Measurements from ENCODE around the gene RPN1. TPM values are rescaled to one million over a fixed set of nuclear protein-coding genes. Genes with fewer than 3 reads are reported as not detected.
"Not testable (repeated sequence)": the region's sequence is repeated elsewhere in the genome, so short reads cannot be mapped to it uniquely, and the experiment has no call there.

RPN1 gene
- polyA plus RNA-seq, 4 donors = 43.2 to 270 (median 140) TPM

GRCh38 chr3:128603313-128603712, 47.3 kb downstream of the RPN1 start:
- Histone ChIP-seq H3K4me3 (ENCODE audit: low read depth in 1 of 3, low read length in 3 of 3) (no peak overlapping the region), H3K4me1 (ENCODE audit: control insufficient read depth in 3 of 3, insufficient read depth in 2 of 3, low read depth in 1 of 3, low read length in 2 of 3) (peaks cover 0 to 6% (median 0%) of the 10 kb centered on the region in 3 donors), H3K27me3 (ENCODE audit: control insufficient read depth in 3 of 3, insufficient read depth in 3 of 3, low read length in 3 of 3) (peaks cover 0 to 3% (median 0%) of the 10 kb centered on the region in 3 donors), H3K27ac (ENCODE audit: low read depth in 1 of 3, low read length in 2 of 3) (no peak overlapping the region), H3K36me3 (ENCODE audit: control insufficient read depth in 3 of 3, insufficient read depth in 2 of 3, low read depth in 1 of 3, low read length in 3 of 3) (no peaks in the 10 kb centered on the region), H3K9me3 (ENCODE audit: control insufficient read depth in 2 of 2, insufficient read depth in 1 of 2, low read depth in 1 of 2, low read length in 1 of 2) (no peaks in the 10 kb centered on the region)
- DNase-seq = no peak
- 88 to 93% (median 90%) methylated on average over 8 of the region's 8 CpGs for WGBS, 3 donors
- no peak for FAIRE-seq

- H3K4me1 ChIP-seq (ENCODE audit: control insufficient read depth in 3 of 3, insufficient read depth in 2 of 3, low read depth in 1 of 3, low read length in 2 of 3) = no peaks in the 10 kb centered on the region
- DNase-seq (no peak), FAIRE-seq (no peak)
- H3K27ac ChIP-seq (ENCODE audit: low read depth in 1 of 3, low read length in 2 of 3) = no peak overlapping the region
- no peaks in the 10 kb centered on the region for H3K9me3 ChIP-seq (ENCODE audit: control insufficient read depth in 2 of 2, insufficient read depth in 1 of 2, low read depth in 1 of 2, low read length in 1 of 2)
- H3K36me3 ChIP-seq (ENCODE audit: control insufficient read depth in 3 of 3, insufficient read depth in 2 of 3, low read depth in 1 of 3, low read length in 3 of 3) = no peaks in the 10 kb centered on the region
- no peaks in the 10 kb centered on the region for H3K27me3 ChIP-seq (ENCODE audit: control insufficient read depth in 3 of 3, insufficient read depth in 3 of 3, low read length in 3 of 3)
- 77 to 83% (median 81%) methylated on average over 18 of the region's 18 CpGs for WGBS, 3 donors
- H3K4me3 ChIP-seq (ENCODE audit: low read depth in 1 of 3, low read length in 3 of 3) = no peak overlapping the region
Observed at GRCh38 chr3:128598884-128599664, 51.5 kb downstream of the RPN1 start.

GRCh38 chr3:128597900-128598299, 52.7 kb downstream of the RPN1 start:
- no peak overlapping the region for H3K27ac ChIP-seq (ENCODE audit: low read depth in 1 of 3, low read length in 2 of 3)
- H3K9me3 ChIP-seq (ENCODE audit: control insufficient read depth in 2 of 2, insufficient read depth in 1 of 2, low read depth in 1 of 2, low read length in 1 of 2) = no peaks in the 10 kb centered on the region
- no peak for DNase-seq
- 77 to 89% (median 79%) methylated on average over 6 of the region's 6 CpGs for WGBS, 3 donors
- H3K36me3 ChIP-seq (ENCODE audit: control insufficient read depth in 3 of 3, insufficient read depth in 2 of 3, low read depth in 1 of 3, low read length in 3 of 3) = no peaks in the 10 kb centered on the region
- no peaks in the 10 kb centered on the region for H3K4me1 ChIP-seq (ENCODE audit: control insufficient read depth in 3 of 3, insufficient read depth in 2 of 3, low read depth in 1 of 3, low read length in 2 of 3)
- FAIRE-seq = no peak
- H3K4me3 ChIP-seq (ENCODE audit: low read depth in 1 of 3, low read length in 3 of 3) = no peak overlapping the region
- no peaks in the 10 kb centered on the region for H3K27me3 ChIP-seq (ENCODE audit: control insufficient read depth in 3 of 3, insufficient read depth in 3 of 3, low read length in 3 of 3)

GRCh38 chr3:128592864-128593263, 57.8 kb downstream of the RPN1 start:
- Histone ChIP-seq H3K27ac (ENCODE audit: low read depth in 1 of 3, low read length in 2 of 3) (no peak overlapping the region), H3K4me1 (ENCODE audit: control insufficient read depth in 3 of 3, insufficient read depth in 2 of 3, low read depth in 1 of 3, low read length in 2 of 3) (no peaks in the 10 kb centered on the region), H3K27me3 (ENCODE audit: control insufficient read depth in 3 of 3, insufficient read depth in 3 of 3, low read length in 3 of 3) (no peaks in the 10 kb centered on the region), H3K9me3 (ENCODE audit: control insufficient read depth in 2 of 2, insufficient read depth in 1 of 2, low read depth in 1 of 2, low read length in 1 of 2) (no peaks in the 10 kb centered on the region), H3K36me3 (ENCODE audit: control insufficient read depth in 3 of 3, insufficient read depth in 2 of 3, low read depth in 1 of 3, low read length in 3 of 3) (no peaks in the 10 kb centered on the region), H3K4me3 (ENCODE audit: low read depth in 1 of 3, low read length in 3 of 3) (no peak overlapping the region)
- WGBS, 3 donors = 85 to 88% (median 86%) methylated on average over 4 of the region's 4 CpGs
- no peak for FAIRE-seq
- no peak for DNase-seq

- no peaks in the 10 kb centered on the region for H3K9me3 ChIP-seq (ENCODE audit: control insufficient read depth in 2 of 2, insufficient read depth in 1 of 2, low read depth in 1 of 2, low read length in 1 of 2)
- H3K27me3 ChIP-seq (ENCODE audit: control insufficient read depth in 3 of 3, insufficient read depth in 3 of 3, low read length in 3 of 3) = peaks cover 0 to 3% (median 0%) of the 10 kb centered on the region in 3 donors
- H3K27ac ChIP-seq (ENCODE audit: low read depth in 1 of 3, low read length in 2 of 3) = no peak overlapping the region
- FAIRE-seq (no peak), DNase-seq (no peak)
- H3K4me3 ChIP-seq (ENCODE audit: low read depth in 1 of 3, low read length in 3 of 3) = no peak overlapping the region
- no peaks in the 10 kb centered on the region for H3K36me3 ChIP-seq (ENCODE audit: control insufficient read depth in 3 of 3, insufficient read depth in 2 of 3, low read depth in 1 of 3, low read length in 3 of 3)
- H3K4me1 ChIP-seq (ENCODE audit: control insufficient read depth in 3 of 3, insufficient read depth in 2 of 3, low read depth in 1 of 3, low read length in 2 of 3) = no peaks in the 10 kb centered on the region
- WGBS, 3 donors = 53 to 69% (median 67%) methylated on average over 5 of the region's 5 CpGs
Observed at GRCh38 chr3:128591738-128592426, 58.7 kb downstream of the RPN1 start.

- H3K27ac ChIP-seq (ENCODE audit: low read depth in 1 of 3, low read length in 2 of 3) = no peak overlapping the region
- 81 to 86% (median 86%) methylated on average over 8 of the region's 8 CpGs for WGBS, 3 donors
- no peak overlapping the region for H3K4me3 ChIP-seq (ENCODE audit: low read depth in 1 of 3, low read length in 3 of 3)
- no peak for FAIRE-seq
- peak in 1 of 2 donors; percentile 20 for DNase-seq
- H3K27me3 ChIP-seq (ENCODE audit: control insufficient read depth in 3 of 3, insufficient read depth in 3 of 3, low read length in 3 of 3) = peaks cover 0 to 3% (median 0%) of the 10 kb centered on the region in 3 donors
- H3K4me1 ChIP-seq (ENCODE audit: control insufficient read depth in 3 of 3, insufficient read depth in 2 of 3, low read depth in 1 of 3, low read length in 2 of 3) = no peaks in the 10 kb centered on the region
- no peaks in the 10 kb centered on the region for H3K36me3 ChIP-seq (ENCODE audit: control insufficient read depth in 3 of 3, insufficient read depth in 2 of 3, low read depth in 1 of 3, low read length in 3 of 3)
- no peaks in the 10 kb centered on the region for H3K9me3 ChIP-seq (ENCODE audit: control insufficient read depth in 2 of 2, insufficient read depth in 1 of 2, low read depth in 1 of 2, low read length in 1 of 2)
Observed at GRCh38 chr3:128590948-128591347, 59.7 kb downstream of the RPN1 start.

GRCh38 chr3:128589985-128590384, 60.6 kb downstream of the RPN1 start:
- not testable (repeated sequence) for DNase-seq; H3K9me3 ChIP-seq (ENCODE audit: control insufficient read depth in 2 of 2, insufficient read depth in 1 of 2, low read depth in 1 of 2, low read length in 1 of 2); H3K27me3 ChIP-seq (ENCODE audit: control insufficient read depth in 3 of 3, insufficient read depth in 3 of 3, low read length in 3 of 3); H3K4me3 ChIP-seq (ENCODE audit: low read depth in 1 of 3, low read length in 3 of 3); H3K27ac ChIP-seq (ENCODE audit: low read depth in 1 of 3, low read length in 2 of 3); H3K4me1 ChIP-seq (ENCODE audit: control insufficient read depth in 3 of 3, insufficient read depth in 2 of 3, low read depth in 1 of 3, low read length in 2 of 3); FAIRE-seq; H3K36me3 ChIP-seq (ENCODE audit: control insufficient read depth in 3 of 3, insufficient read depth in 2 of 3, low read depth in 1 of 3, low read length in 3 of 3)
- 7 to 51% (median 38%) methylated on average over 1 of the region's 1 CpG for WGBS, 3 donors

- Histone ChIP-seq H3K36me3 (ENCODE audit: control insufficient read depth in 3 of 3, insufficient read depth in 2 of 3, low read depth in 1 of 3, low read length in 3 of 3) (no peaks in the 10 kb centered on the region), H3K27ac (ENCODE audit: low read depth in 1 of 3, low read length in 2 of 3) (no peak overlapping the region), H3K4me1 (ENCODE audit: control insufficient read depth in 3 of 3, insufficient read depth in 2 of 3, low read depth in 1 of 3, low read length in 2 of 3) (no peaks in the 10 kb centered on the region), H3K27me3 (ENCODE audit: control insufficient read depth in 3 of 3, insufficient read depth in 3 of 3, low read length in 3 of 3) (peaks cover 0 to 17% (median 0%) of the 10 kb centered on the region in 3 donors), H3K4me3 (ENCODE audit: low read depth in 1 of 3, low read length in 3 of 3) (no peak overlapping the region), H3K9me3 (ENCODE audit: control insufficient read depth in 2 of 2, insufficient read depth in 1 of 2, low read depth in 1 of 2, low read length in 1 of 2) (no peaks in the 10 kb centered on the region)
- WGBS, 3 donors = 69 to 77% (median 75%) methylated on average over 10 of the region's 10 CpGs
- DNase-seq = no peak
- FAIRE-seq = no peak
Observed at GRCh38 chr3:128588147-128588546, 62.5 kb downstream of the RPN1 start.

Data from small intestine (tissue), 7 donors.